HG03025 (cell line): ENCODE data around the gene ECT2L.

Experiments
- ATAC-seq: cut with Tn5 transposase; IDR thresholded peaks from one replicate; pipeline ENCODE4 v1.9.1; 2021; ENCODE audit warnings: mild to moderate bottlenecking, moderate library complexity; ENCODE audit not compliant: unreplicated experiment, low FRiP score

ECT2L gene

DNA sequence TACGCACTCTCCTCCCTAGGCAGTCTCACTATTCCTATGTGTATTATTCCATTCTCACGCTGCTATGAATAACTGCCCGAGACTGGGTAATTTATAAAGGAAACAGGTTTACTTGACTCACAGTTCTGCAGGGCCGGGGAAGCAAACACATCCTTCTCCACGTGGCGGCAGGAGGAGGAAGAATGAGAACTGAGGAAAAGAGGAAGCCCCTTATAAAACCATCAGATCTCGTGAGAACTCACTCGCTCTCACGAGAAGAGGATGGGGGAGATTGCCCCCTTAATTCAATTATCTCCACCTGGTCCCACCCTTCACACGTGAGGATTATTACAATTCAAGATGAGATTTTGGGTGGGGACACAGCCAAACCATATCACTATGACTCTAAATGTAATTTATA is 61.9 kb downstream of the ECT2L start:
- no peak for ATAC-seq

DNA sequence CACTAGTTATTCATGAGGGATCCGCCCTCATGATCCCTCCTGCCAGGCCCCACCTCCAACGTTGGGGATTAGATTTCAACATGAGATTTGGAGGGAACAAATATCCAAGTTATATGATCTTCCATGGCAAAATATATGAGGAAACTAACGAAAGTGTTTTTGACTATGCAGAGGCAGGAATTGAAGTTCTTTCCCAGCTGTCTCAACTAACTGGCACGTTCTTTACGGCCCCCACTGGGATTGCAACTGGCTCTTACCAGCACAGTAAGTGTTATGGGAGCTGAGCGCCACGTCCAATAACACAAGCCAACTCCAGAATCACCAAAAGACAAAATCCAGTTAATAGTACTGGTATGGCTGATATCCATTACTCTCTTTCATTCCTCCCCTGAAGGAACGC is 66.6 kb downstream of the ECT2L start:
- ATAC-seq = no peak

DNA sequence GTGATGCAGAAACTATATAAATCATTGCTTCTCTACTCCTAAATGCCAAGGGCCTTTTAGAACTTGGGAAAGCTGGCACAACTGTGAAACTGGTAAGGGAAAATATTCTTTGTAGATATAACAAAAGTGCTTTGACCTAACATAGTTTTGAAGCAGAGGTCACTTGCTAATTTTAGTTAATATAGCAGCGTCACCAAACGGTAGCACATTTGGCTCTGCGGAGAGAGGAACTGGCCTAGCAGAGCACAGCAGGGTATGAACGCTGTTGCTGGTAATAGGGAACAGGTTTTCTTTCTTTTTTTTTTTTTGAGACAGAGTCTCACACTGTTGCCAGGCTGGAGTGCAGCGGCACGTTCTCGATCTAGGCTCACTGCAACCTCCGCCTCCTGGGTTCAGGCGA is 67.4 kb downstream of the ECT2L start:
- ATAC-seq = no peak

DNA sequence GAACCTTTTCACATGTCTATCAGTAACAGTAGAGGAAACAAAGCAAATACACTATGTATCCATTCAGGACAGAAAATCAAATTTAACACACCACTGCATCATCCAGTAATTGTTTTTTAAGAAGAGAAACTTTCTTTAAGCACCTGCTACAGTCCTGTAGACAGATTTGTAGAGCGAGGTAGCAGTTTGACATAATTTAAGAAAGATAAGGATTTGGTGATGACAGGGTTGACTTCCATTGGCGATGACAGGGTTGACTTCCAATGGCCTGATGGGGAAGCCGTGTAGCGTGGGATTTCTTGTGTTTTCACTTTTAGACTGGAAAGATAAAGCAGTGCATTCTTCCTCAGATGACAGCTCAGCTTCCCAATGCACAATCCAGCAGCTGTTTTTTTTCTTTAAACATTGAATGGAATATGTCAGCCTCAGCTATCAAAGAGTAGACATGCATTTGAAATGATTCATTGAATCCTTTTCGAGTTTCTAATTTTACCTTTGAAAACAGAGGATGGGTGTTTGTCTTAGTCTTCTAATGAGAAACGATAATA is 68.5 kb downstream of the ECT2L start:
- no peak for ATAC-seq

DNA sequence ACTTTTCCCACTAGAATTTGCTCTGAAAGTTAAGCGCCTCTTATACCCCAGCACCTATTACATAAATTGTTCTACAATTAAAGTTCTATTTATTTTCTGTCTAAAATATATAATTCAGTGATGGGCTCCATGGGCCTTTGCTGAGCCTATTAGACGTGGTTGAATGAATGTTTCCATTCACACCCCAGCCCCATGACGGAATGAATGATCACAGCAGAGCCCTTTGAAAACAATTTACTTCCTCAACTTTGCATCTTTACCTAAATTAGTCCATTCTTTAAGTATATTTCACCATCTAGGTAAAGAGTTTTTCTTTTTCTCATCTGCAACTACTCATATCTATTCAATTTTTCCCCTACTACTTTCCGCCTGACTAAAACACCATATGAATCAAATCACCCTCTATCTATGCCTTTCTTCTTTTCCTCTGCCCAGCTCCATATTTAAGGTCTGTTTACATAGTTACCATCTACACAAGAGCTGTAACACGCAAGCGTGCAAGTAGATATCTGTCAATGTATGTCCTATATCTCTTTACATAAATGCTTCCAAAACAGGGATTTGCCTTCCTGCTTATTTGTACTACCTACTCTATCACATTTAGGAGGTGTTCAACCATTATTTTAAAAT is 69.7 kb downstream of the ECT2L start:
- no peak for ATAC-seq

DNA sequence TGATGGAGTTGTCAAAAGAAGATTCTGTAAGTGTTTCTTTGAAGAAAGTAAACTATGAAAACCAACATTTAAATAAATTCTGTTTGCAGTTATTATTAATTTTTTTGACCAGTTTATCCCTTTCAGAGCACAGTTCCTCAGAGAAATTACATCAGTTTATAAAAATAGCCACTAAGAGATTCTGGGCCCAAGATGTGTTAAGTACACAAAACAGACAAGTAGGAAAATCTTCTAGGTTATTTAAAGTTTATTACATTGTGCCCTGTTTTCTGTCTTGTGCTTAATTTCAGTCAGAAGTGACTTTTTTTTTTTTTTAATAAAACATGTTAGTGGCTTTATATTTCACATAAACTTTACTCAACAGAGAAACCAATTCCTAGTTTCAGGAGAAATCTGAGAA is 72.3 kb downstream of the ECT2L start:
- ATAC-seq = no peak

DNA sequence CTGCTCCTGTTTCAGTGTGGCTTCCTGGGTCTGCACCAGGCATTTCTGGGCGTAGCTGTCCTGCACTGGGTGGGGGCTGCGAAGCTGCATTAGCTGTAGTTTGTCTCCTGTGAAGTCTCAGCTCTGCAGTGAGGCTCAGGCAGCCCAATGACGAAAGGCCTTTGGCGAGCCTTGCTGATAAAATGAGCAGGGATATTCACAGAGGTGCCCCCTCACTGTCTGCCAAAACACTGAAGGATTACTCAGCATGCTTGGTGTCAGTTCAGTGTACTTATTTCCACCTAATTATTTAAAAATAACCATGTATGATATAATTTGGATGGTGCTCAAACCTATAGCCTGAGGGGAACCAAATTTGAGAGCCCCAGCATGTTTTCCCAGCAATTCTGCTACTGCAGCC is 73.5 kb downstream of the ECT2L start:
- no peak for ATAC-seq

DNA sequence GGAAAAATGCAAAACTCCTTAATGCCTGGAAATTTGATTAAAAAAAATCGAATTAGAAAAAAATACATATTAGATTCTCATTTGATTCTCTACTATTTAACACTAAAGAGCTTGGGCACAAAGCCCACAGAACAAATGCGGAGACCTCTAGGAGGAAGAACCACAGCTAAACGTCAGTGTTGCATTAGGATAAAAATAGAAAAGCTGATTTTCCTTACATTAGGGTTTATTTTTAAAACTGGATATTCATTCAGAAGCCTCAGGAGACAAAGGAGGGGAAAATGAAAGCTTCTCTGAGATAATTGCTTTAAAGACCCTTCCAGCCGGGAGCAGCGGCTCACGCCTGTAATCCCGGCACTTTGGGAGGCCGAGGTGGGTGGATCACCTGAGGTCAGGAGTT is 77.3 kb downstream of the ECT2L start:
- ATAC-seq = no peak

DNA sequence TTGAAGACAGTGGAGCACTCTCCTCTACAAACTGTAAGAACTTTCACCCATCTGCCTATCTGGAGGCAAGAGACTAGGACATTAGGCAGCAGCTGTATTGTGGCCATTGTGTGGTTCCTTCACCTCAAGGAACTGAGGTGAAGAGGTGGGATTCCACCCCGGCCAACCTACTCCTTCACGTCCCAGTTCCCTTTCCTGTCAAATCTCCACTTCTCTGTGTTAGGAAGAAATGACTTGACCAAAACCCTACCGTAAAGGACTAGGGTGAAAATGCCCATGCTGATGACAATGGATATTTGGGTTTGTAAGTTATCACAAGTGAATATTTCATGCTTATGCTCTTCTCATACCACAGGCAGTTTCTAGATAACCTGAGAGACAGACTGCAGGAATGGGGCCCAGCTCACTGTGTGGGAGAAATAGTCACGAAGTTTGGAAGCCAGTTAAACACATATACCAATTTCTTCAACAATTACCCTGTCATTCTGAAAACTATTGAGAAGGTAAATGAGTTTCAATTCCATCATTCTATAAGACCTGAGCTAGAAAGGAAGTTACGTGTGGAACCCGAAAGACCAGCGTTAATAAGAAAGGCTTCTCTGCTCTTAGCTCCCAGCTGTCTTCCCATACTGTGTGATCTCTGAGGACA is 86.6 kb downstream of the ECT2L start:
- ATAC-seq = peak; percentile 82

DNA sequence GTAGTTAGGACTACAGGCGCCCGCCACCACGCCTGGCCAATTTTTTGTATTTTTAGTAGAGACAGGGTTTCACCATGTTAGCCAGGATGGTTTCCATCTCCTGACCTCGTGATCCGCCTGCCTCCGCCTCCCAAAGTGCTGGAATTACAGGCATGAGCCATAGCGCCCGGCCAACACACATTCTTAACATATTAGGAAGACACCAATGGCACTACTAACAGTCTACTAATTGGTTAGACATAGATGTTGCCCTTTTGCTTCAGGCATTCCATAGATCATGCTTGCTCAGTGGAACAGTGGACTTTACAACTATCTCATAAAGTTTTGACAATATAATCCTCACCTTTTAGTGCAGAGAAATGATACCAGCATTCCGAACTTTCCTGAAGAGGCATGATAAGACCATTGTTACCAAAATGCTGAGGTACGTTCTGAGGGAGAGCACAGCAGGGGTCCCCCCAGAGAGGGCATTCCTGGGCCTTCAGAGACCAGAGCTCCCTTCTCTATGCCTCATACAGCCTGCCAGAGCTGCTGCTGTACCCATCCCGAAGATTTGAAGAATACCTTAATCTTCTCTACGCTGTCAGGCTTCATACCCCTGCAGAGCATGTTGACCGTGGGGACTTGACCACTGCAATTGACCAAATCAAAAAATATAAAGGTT is 89.4 kb downstream of the ECT2L start:
- no peak for ATAC-seq

DNA sequence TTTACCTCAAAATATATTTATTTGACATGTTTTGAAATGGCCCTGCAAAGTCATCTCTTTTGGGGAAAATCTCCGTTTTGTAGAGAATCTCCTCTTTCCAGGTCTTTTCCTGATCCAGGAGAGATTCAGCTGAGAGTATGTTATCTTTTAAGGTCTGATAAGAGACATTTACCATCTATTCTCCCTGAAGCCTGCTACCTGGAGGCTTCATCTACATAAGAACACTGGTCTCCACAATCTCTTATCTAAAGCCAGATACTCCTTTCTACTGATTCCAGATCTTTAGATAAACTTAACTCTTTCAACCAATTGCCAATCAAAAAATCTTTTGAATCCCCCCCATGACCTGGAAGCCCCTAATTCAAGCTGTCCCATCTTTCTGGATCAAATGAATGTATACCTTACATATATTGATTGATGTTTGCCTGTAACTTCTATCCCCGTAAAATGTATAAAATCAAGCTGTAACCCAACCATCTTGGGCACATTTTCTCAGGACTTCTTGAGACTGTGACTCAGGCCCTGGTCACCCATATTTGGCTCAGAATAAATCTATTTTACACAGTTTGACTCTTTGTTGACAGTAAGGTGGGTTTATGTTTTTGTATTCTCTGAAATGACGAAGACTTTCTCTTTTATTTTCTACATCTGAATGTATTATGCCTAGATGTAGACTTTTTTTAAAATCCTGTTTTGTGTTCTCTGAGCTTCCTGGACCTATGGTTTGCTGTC is 95.5 kb downstream of the ECT2L start:
- ATAC-seq = no peak

DNA sequence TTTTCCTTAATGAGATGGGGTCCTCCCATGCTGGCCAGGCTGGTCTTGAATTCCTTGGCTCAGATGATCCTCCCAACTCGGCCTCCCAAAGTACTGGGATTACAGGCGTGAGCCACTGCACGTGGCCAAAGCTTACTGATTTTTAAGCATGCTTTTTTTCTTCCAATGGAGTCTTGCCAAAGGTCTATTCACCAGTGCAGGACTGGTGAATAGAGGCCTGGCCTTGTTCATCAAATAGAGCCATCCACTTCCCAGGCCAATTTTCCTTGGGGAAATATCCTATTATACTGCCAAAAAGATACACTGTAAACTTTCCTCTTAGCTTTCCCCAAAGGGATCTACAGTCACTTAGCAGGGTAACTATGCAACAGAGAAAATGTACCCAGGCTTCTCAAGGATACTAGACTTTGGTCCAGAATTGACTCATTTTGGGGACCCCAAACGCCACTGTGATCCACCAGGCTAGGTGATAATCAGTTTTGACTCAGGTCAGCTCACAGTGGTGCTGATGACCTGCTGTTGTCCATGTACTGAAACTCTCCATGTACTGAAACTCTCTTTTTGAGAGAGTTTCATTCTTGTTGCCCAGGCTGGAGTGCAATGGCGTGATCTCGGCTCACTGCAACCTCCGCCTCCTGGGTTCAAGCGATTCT is 100.3 kb downstream of the ECT2L start:
- no peak for ATAC-seq

DNA sequence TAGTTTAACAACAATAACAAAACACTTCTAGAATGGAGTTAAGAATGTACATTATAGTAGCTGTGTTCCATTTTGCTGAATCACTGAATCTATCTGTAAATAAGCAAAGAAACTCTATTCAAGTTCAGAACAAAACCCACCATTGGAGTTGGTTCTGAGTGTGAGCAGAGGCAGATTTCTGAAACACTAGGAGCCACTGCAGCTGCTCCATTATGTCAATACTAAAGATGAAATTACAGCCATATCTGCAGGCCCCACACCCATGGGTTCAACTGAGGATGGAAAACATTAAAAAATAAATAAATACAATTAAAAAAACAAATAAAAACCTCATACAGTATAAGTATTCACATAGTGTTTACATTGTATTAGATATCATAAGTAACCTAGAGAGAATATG is 101.1 kb downstream of the ECT2L start:
- ATAC-seq = no peak

DNA sequence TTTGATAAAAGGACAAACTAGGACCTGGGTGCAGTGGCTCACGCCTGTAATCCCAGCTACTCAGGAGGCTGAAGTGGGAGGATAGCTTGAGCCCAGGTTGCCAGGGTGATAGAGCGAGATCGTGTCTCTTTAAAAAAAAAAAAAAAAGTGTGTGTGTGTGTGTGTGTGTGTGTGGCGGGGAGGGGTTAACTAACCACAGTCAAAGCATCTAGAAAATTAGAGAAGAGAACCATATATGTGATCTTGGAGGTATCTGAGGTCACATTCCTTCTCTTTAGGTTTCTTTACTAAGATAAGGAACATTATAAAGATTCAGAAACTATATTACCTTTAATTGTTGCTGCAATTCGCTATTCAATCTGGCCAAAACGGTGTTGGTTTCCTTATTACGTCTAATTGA is 111.3 kb downstream of the ECT2L start:
- no peak for ATAC-seq

DNA sequence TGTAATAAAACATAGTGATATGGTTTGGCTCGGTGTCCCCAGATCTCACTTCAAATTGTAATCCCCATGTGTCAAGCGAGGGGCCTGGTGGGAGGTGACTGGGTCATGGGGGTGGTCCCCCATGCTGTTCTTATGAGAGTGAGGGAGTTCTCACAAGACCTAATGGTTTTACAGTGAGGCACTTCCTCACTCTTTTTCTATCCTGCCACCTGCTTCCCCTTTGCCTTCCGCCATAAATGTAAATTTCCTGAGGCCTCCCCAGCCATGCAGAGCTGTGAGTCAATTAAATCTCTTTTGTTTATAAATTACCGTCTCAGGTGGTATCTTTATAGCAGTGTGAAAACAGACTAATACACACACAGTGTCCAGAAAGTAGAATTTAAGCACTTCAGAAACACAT is 113.6 kb downstream of the ECT2L start:
- no peak for ATAC-seq

DNA sequence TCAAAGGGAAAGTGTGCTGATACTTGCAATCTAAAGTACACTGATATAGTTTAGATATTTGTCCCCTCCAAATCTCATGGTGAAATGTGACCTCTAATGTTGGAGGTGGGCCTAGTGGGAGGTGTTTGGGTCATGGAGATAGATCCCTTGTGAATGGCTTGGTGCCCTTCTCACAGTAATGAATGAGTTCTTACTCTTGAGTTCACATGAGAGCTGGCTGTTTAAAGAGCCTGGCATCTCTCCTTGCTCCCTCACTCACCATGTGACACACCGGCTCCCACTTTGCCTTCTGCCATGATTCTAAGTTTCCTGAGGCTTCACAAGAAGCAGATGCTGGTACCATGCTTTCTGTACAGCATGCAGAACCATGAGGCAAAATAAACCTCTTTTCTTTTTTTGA is 114.1 kb downstream of the ECT2L start:
- ATAC-seq = no peak

DNA sequence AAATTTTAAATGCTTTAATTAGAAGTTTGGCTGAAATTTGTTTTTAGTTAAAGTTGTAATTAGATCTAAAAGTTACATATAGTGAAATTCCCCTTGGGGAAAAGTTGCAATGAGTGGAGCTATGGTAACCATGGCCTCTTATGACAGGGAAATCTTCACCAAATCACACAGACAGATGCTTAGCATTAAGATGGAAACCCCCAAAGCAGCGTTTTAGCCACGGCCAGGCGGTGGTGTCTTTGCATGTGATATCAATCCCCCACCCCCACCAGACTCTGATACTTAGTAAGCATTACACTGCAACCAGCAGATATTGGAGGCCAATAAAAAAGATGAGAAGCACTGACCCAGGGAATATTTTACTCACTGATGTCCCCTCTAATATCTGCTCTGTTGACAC is 116.4 kb downstream of the ECT2L start:
- ATAC-seq = no peak

DNA sequence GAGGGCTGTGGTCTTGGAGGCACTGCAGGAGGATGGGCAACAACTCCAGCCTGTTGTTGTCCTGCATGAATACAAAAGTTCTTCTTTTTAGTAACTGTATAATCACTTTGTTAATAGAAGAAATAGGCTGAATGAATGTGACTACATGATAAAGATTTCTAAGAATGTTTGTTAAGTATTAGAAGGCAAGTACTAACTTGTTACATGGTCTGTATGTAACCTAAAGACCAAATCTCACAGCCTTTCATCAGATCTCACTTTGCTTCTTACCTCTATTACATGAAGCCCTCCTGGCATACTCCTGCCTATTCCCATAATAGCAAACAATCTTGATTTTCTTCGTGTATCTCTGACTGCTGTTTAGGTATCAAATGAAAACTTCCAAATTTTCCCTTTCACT is 118.8 kb downstream of the ECT2L start:
- ATAC-seq = no peak

DNA sequence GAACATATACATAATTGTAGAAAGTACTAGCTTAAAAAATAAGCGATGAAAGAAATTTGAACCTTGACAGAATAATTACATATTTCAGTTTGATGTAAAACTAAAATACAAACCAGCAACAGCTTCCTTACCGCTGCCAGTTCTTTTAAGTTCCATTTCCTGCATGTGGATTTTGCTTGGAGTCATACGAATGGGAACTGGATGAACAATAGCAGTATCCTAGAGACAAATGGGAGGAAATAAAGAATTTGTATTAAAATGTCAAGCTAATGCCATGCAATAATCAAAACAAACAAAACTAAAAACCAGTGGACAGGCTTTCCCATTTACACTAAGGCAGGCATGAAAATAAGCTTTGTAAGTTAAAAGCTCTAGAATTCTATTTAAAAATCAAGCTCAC is 125.0 kb downstream of the ECT2L start:
- ATAC-seq = no peak

DNA sequence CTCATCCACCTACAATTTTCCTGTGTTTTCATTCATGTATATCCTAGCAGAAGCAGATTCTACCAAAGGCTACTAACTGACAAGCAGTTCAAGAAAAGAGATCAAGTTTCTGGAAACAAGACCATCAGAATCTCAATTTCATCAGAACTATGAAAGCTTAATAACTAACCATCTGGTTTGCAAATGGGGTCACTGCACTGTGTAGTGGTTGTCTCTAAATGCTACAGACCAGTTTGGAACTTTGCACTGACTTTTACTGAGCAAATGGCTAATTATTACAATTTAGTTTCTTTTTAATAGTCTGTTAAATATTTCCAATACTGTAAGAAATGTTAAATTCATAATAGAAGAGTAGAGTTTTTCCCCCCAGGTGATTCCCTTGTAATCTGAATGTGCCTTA is 127.7 kb downstream of the ECT2L start:
- no peak for ATAC-seq

DNA sequence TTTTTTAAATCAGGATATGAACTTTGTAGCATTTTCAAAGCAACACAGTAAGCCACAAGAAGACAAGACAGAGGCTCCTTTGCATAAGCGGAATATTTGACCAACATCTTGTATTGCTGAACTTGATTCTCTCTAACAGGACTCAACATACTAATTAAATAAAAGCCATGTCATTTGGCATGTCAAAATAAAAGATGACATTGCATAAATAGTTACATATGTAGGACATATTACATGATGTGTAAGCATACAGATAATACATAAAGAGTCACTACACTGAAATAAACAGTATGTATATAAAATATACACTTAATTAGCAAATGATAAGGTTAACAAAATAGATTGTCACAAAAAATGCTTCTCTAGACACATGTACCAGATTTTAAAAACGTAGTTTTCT is 129.9 kb downstream of the ECT2L start:
- ATAC-seq = no peak
